Kidney epithelial cell (primary cell): ENCODE data around the gene ACAP3. TPM values are rescaled to one million over a fixed set of nuclear protein-coding genes. Genes with fewer than 3 reads are reported as not detected.

Experiments used
- DNase-seq: peaks from one replicate; pipeline ENCODE4 v3.0.0-alpha.2; 2010; ENCODE audit warnings: low read depth
- H3K27me3 ChIP-seq: 2 replicates; pipeline ENCODE4 v1.6.0; 2011; ENCODE audit warnings: low read length; ENCODE audit not compliant: control insufficient read depth, insufficient read depth
- H3K36me3 ChIP-seq: 2 replicates; pipeline ENCODE4 v1.5.1; 2011; ENCODE audit warnings: low read length; ENCODE audit not compliant: control insufficient read depth, insufficient read depth
- H3K4me3 ChIP-seq: 2 replicates; pipeline ENCODE4 v1.5.1; 2011; ENCODE audit warnings: low read depth, mild to moderate bottlenecking, control low read depth, low read length
- total RNA-seq: library from RNA; depleted of rRNA; stranded (reverse); fragments of >200 nt; gene quantifications from 2 replicates; pipeline ENCODE4 v1.2.3, GENCODE V29; 2015
- TF ChIP-seq, protein P1 (sequence below): IDR thresholded peaks from 2 replicates; pipeline ENCODE4 v1.5.1; 2011; ENCODE audit warnings: mild to moderate bottlenecking, moderate library complexity, low read length, control low read depth, inconsistent platforms; ENCODE audit not compliant: insufficient read depth, poor library complexity, severe bottlenecking

Gene ACAP3
- total RNA-seq, 1 donor from 2014 or later = 37.9 TPM

DNA sequence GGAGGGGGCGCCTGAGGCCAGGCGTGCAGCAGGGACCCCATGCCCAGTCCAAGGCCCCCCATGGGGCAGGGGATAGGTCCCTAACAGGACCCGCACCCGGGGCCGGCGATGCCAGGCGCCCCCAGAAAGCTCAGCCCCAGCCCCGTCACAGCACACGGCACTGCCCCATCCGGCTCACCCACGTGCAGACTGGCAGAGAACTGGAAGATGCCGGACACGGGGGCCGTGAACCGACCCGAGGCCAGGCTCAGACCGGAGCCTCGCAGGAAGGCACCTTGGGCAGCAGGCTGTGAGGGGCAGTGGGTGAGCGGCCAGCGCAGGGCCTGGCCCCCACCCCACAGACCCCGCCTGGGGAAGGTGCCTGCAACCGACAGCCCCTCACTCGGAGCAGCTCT lies 64.5 kb downstream of the ACAP3 start:
- TF ChIP-seq, protein P1, sequence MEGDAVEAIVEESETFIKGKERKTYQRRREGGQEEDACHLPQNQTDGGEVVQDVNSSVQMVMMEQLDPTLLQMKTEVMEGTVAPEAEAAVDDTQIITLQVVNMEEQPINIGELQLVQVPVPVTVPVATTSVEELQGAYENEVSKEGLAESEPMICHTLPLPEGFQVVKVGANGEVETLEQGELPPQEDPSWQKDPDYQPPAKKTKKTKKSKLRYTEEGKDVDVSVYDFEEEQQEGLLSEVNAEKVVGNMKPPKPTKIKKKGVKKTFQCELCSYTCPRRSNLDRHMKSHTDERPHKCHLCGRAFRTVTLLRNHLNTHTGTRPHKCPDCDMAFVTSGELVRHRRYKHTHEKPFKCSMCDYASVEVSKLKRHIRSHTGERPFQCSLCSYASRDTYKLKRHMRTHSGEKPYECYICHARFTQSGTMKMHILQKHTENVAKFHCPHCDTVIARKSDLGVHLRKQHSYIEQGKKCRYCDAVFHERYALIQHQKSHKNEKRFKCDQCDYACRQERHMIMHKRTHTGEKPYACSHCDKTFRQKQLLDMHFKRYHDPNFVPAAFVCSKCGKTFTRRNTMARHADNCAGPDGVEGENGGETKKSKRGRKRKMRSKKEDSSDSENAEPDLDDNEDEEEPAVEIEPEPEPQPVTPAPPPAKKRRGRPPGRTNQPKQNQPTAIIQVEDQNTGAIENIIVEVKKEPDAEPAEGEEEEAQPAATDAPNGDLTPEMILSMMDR = no peak
- no peak overlapping the region for H3K4me3 ChIP-seq
- DNase-seq = no peak
- H3K27me3 ChIP-seq = peaks cover 66% of the 10 kb centered on the region
- no peaks in the 10 kb centered on the region for H3K36me3 ChIP-seq

GRCh38 chr1:1242461-1243265 lies 65.1 kb downstream of the ACAP3 start:
- Histone ChIP-seq H3K36me3 (no peaks in the 10 kb centered on the region), H3K27me3 (peaks cover 67% of the 10 kb centered on the region), H3K4me3 (no peak overlapping the region)
- TF ChIP-seq, protein P1 = no peak
- DNase-seq = no peak

Other genes with a start within 250 kb of the ACAP3 start
- gene RNF223, start 233.6 kb downstream of the ACAP3 start, total RNA-seq = 5.4 and 7.5 TPM in 2 replicates
- gene C1orf159, start 191.8 kb downstream of the ACAP3 start, total RNA-seq = 20.3 and 25.5 TPM in 2 replicates
- gene TTLL10, start 134.1 kb downstream of the ACAP3 start, total RNA-seq = 0.27 TPM in 1 of 2 replicates, not detected in the other
- gene TNFRSF18, start 101.3 kb downstream of the ACAP3 start, total RNA-seq = 0.67 and 2.1 TPM in 2 replicates
- gene TNFRSF4, start 93.8 kb downstream of the ACAP3 start, total RNA-seq = 0.25 and 3.6 TPM in 2 replicates
- gene SDF4, start 75.9 kb downstream of the ACAP3 start, total RNA-seq = 146 and 153 TPM in 2 replicates
- 43.7 and 48.6 TPM in 2 replicates for gene B3GALT6, start 75.7 kb downstream of the ACAP3 start, total RNA-seq
- 0.88 and 1.4 TPM in 2 replicates for gene C1QTNF12, start 61.2 kb downstream of the ACAP3 start, total RNA-seq
- gene UBE2J2, start 34.1 kb downstream of the ACAP3 start, total RNA-seq = 65.1 and 78.0 TPM in 2 replicates
- 0.46 and 0.62 TPM in 2 replicates for gene SCNN1D, start 27.5 kb downstream of the ACAP3 start, total RNA-seq
- 45.1 and 59.9 TPM in 2 replicates for gene PUSL1, start 667 bp upstream of the ACAP3 start, total RNA-seq
- 94.2 and 123 TPM in 2 replicates for gene INTS11, start 16.7 kb upstream of the ACAP3 start, total RNA-seq
- 44.3 and 59.5 TPM in 2 replicates for gene CPTP, start 16.9 kb upstream of the ACAP3 start, total RNA-seq
- 0.08 and 1.0 TPM in 2 replicates for gene TAS1R3, start 23.4 kb upstream of the ACAP3 start, total RNA-seq
- 87.3 and 101 TPM in 2 replicates for gene DVL1, start 41.5 kb upstream of the ACAP3 start, total RNA-seq
- 106 and 165 TPM in 2 replicates for gene MXRA8, start 50.6 kb upstream of the ACAP3 start, total RNA-seq
- gene AURKAIP1, start 67.3 kb upstream of the ACAP3 start, total RNA-seq = 201 and 204 TPM in 2 replicates
- gene CCNL2, start 91.4 kb upstream of the ACAP3 start, total RNA-seq = 134 and 136 TPM in 2 replicates
- 134 and 159 TPM in 2 replicates for gene MRPL20, start 99.4 kb upstream of the ACAP3 start, total RNA-seq
- gene ANKRD65, start 113.3 kb upstream of the ACAP3 start, total RNA-seq = 1.4 and 1.6 TPM in 2 replicates
- 27.6 and 28.3 TPM in 2 replicates for gene VWA1, start 127.8 kb upstream of the ACAP3 start, total RNA-seq
- gene ATAD3C, start 141.8 kb upstream of the ACAP3 start, total RNA-seq = 0.38 and 0.75 TPM in 2 replicates
- gene ATAD3B, start 163.8 kb upstream of the ACAP3 start, total RNA-seq = 31.4 and 37.8 TPM in 2 replicates
- gene ATAD3A, start 204.2 kb upstream of the ACAP3 start, total RNA-seq = 51.5 and 53.6 TPM in 2 replicates
- gene TMEM240, start 232.7 kb upstream of the ACAP3 start, total RNA-seq = 2.8 and 3.9 TPM in 2 replicates